ENCODE measurements around the gene NAALADL2.

The NAALADL2 gene

GRCh38 chr3:175211466-175211865 lies 352.3 kb downstream of the NAALADL2 start:
- DNase-seq (ENCODE audit: low read depth) = no peak

GRCh38 chr3:175212896-175213295 lies 353.8 kb downstream of the NAALADL2 start:
- DNase-seq (ENCODE audit: low read depth) = no peak

GRCh38 chr3:175214216-175214615 lies 355.1 kb downstream of the NAALADL2 start:
- no peak for DNase-seq (ENCODE audit: low read depth)

- no peak for DNase-seq (ENCODE audit: low read depth)
Measured at GRCh38 chr3:175215833-175216232, 356.7 kb downstream of the NAALADL2 start.

GRCh38 chr3:175222356-175222755 lies 363.2 kb downstream of the NAALADL2 start:
- no peak for DNase-seq (ENCODE audit: low read depth)

GRCh38 chr3:175224051-175224450 lies 364.9 kb downstream of the NAALADL2 start:
- no peak for DNase-seq (ENCODE audit: low read depth)

- DNase-seq (ENCODE audit: low read depth) = no peak
Measured at GRCh38 chr3:175226444-175226843, 367.3 kb downstream of the NAALADL2 start.

- no peak for DNase-seq (ENCODE audit: low read depth)
Measured at GRCh38 chr3:175227126-175227525, 368.0 kb downstream of the NAALADL2 start.

GRCh38 chr3:175233957-175234940 lies 375.1 kb downstream of the NAALADL2 start:
- DNase-seq (ENCODE audit: low read depth) = no peak

- no peak for DNase-seq (ENCODE audit: low read depth)
Measured at GRCh38 chr3:175238801-175239200, 379.7 kb downstream of the NAALADL2 start.

GRCh38 chr3:175240921-175241320 lies 381.8 kb downstream of the NAALADL2 start:
- no peak for DNase-seq (ENCODE audit: low read depth)

GRCh38 chr3:175242243-175242642 lies 383.1 kb downstream of the NAALADL2 start:
- DNase-seq (ENCODE audit: low read depth) = no peak

- DNase-seq (ENCODE audit: low read depth) = no peak
Measured at GRCh38 chr3:175246234-175246633, 387.1 kb downstream of the NAALADL2 start.

- no peak for DNase-seq (ENCODE audit: low read depth)
Measured at GRCh38 chr3:175246766-175247165, 387.6 kb downstream of the NAALADL2 start.

- DNase-seq (ENCODE audit: low read depth) = no peak
Measured at GRCh38 chr3:175247629-175248028, 388.5 kb downstream of the NAALADL2 start.

- no peak for DNase-seq (ENCODE audit: low read depth)
Measured at GRCh38 chr3:175248832-175249231, 389.7 kb downstream of the NAALADL2 start.

- DNase-seq (ENCODE audit: low read depth) = no peak
Measured at GRCh38 chr3:175255698-175256097, 396.6 kb downstream of the NAALADL2 start.

- no peak for DNase-seq (ENCODE audit: low read depth)
Measured at GRCh38 chr3:175257123-175257522, 398.0 kb downstream of the NAALADL2 start.

GRCh38 chr3:175258763-175259162 lies 399.6 kb downstream of the NAALADL2 start:
- DNase-seq (ENCODE audit: low read depth) = no peak

- no peak for DNase-seq (ENCODE audit: low read depth)
Measured at GRCh38 chr3:175260145-175260794, 401.1 kb downstream of the NAALADL2 start.

GRCh38 chr3:175266478-175266877 lies 407.3 kb downstream of the NAALADL2 start:
- no peak for DNase-seq (ENCODE audit: low read depth)

GRCh38 chr3:175267121-175267531 lies 408.0 kb downstream of the NAALADL2 start:
- DNase-seq (ENCODE audit: low read depth) = no peak

GRCh38 chr3:175267561-175267960 lies 408.4 kb downstream of the NAALADL2 start:
- no peak for DNase-seq (ENCODE audit: low read depth)

Data from T-helper 22 cell (primary cell).